IMR-90 (cell line): ENCODE results near the gene MRPS22. TPM values are rescaled to one million over a fixed set of nuclear protein-coding genes. Genes with fewer than 3 reads are reported as not detected.

Experiments used
- ATAC-seq: fragments of 200-7000 bp; cut with Tn5 transposase; 2 replicates; pipeline ENCODE4 v1.9.1; 2020; ENCODE audit warnings: low read depth, mild to moderate bottlenecking, moderate library complexity
- BruUV-seq: library from RNA; stranded (reverse); fragments of 400-500 nt; replicated peaks from 2 replicates; lab custom pipeline; 2021; lab: Mats Ljungman, UMichigan
- CTCF ChIA-PET: fragments of 300-600 bp; formaldehyde crosslinking; extraction: SDS; loops from one replicate; lab custom pipeline; 2021; ENCODE audit warnings: antibody characterized with exemption; lab: Yijun Ruan, JAX
- POLR2A ChIA-PET: fragments of 300-600 bp; sonication (Branson Sonifier 250); formaldehyde crosslinking; loops from one replicate; lab custom pipeline; 2022; ENCODE audit warnings: antibody characterized with exemption; ENCODE audit not compliant: unreplicated experiment; lab: Charles Lee
- DNase-seq: peaks from one replicate; pipeline ENCODE4 v3.0.0; 2013
- H2AFZ ChIP-seq: replicated peaks from 2 replicates; pipeline ENCODE3; 2013; ENCODE audit warnings: low read length, mild to moderate bottlenecking; ENCODE audit not compliant: poor library complexity
- H2AK5ac ChIP-seq: 2 replicates; pipeline ENCODE4 v1.6.1; 2013; ENCODE audit warnings: low read depth, low read length, inconsistent platforms
- H2AK9ac ChIP-seq: replicated peaks from 2 replicates; pipeline ENCODE3; 2013; ENCODE audit warnings: mild to moderate bottlenecking, low read depth, low read length, moderate library complexity; ENCODE audit not compliant: poor library complexity
- H2BK120ac ChIP-seq: 2 replicates; pipeline ENCODE4 v1.6.1; 2013; ENCODE audit warnings: low read depth, low read length, inconsistent platforms
- H2BK15ac ChIP-seq: 3 replicates; pipeline ENCODE4 v1.6.1; 2013; ENCODE audit warnings: low read depth, low read length, inconsistent platforms
- H2BK20ac ChIP-seq: 2 replicates; pipeline ENCODE4 v1.6.1; 2013; ENCODE audit warnings: low read depth, mild to moderate bottlenecking, inconsistent platforms, low read length, moderate library complexity
- H2BK5ac ChIP-seq: 2 replicates; pipeline ENCODE4 v1.6.1; 2013; ENCODE audit warnings: mild to moderate bottlenecking, low read depth, low read length, inconsistent platforms; ENCODE audit not compliant: poor library complexity, severe bottlenecking
- H3K14ac ChIP-seq: replicated peaks from 2 replicates; pipeline ENCODE4 v1.6.1; 2013; ENCODE audit warnings: low read depth, low read length, inconsistent platforms
- H3K18ac ChIP-seq: 2 replicates; pipeline ENCODE4 v1.6.1; 2013; ENCODE audit warnings: low read depth, low read length, control low read depth
- H3K23ac ChIP-seq: 2 replicates; pipeline ENCODE4 v1.6.1; 2013; ENCODE audit warnings: low read depth, low read length, inconsistent platforms
- H3K27ac ChIP-seq: 2 replicates; pipeline ENCODE4 v1.5.1; 2013; ENCODE audit warnings: mild to moderate bottlenecking, control low read depth, low read length; ENCODE audit not compliant: insufficient read depth
- H3K27me3 ChIP-seq: 2 replicates; pipeline ENCODE4 v1.6.1; 2013; ENCODE audit warnings: low read length; ENCODE audit not compliant: control insufficient read depth, insufficient read depth
- H3K36me3 ChIP-seq: 2 replicates; pipeline ENCODE4 v1.6.1; 2013; ENCODE audit warnings: low read length, mixed read lengths; ENCODE audit not compliant: control insufficient read depth, insufficient read depth
- H3K4ac ChIP-seq: 2 replicates; pipeline ENCODE4 v1.6.1; 2013; ENCODE audit warnings: low read depth, low read length, inconsistent platforms
- H3K4me1 ChIP-seq: 2 replicates; pipeline ENCODE4 v1.6.1; 2013; ENCODE audit warnings: low read length, mixed read lengths; ENCODE audit not compliant: control insufficient read depth, insufficient read depth
- H3K4me2 ChIP-seq: 2 replicates; pipeline ENCODE4 v1.6.1; 2013; ENCODE audit warnings: low read depth, mild to moderate bottlenecking, control low read depth, low read length, moderate library complexity
- H3K4me3 ChIP-seq: 2 replicates; pipeline ENCODE4 v1.5.1; 2013; ENCODE audit warnings: low read depth, mild to moderate bottlenecking, control low read depth, low read length, moderate library complexity; ENCODE audit not compliant: insufficient read depth
- H3K56ac ChIP-seq: 2 replicates; pipeline ENCODE4 v1.6.1; 2013; ENCODE audit warnings: low read length, inconsistent platforms; ENCODE audit not compliant: insufficient read depth; ENCODE audit errors: extremely low read depth
- H3K79me1 ChIP-seq, 2 experiments: 2 replicates each; pipeline ENCODE4 v1.6.1; 2013; ENCODE audit warnings: low read length in 2 of 2, inconsistent platforms in 1 of 2, low read depth in 1 of 2
- H3K9ac ChIP-seq: 2 replicates; pipeline ENCODE4 v1.6.1; 2013; ENCODE audit warnings: low read depth, low read length, control low read depth
- H3K9me1 ChIP-seq: 2 replicates; pipeline ENCODE4 v1.6.1; 2013; ENCODE audit warnings: low read length, inconsistent platforms; ENCODE audit not compliant: insufficient read depth
- H3K9me3 ChIP-seq: 2 replicates; pipeline ENCODE4 v1.6.1; 2013; ENCODE audit warnings: low read length; ENCODE audit not compliant: control insufficient read depth, insufficient read depth
- H4K20me1 ChIP-seq: 2 replicates; pipeline ENCODE4 v1.6.1; 2013; ENCODE audit warnings: low read length, inconsistent platforms; ENCODE audit not compliant: insufficient read depth
- H4K5ac ChIP-seq: 2 replicates; pipeline ENCODE4 v1.6.1; 2013; ENCODE audit warnings: mild to moderate bottlenecking, low read depth, low read length, control low read depth
- H4K8ac ChIP-seq, 2 experiments: 2 replicates each; pipeline ENCODE4 v1.6.1; 2013; ENCODE audit warnings: low read depth in 2 of 2, low read length in 2 of 2, control low read depth in 1 of 2, inconsistent platforms in 1 of 2
- H4K91ac ChIP-seq: 2 replicates; pipeline ENCODE4 v1.6.1; 2013; ENCODE audit warnings: low read depth, low read length, inconsistent platforms; ENCODE audit not compliant: insufficient read depth
- MAFK ChIP-seq: IDR thresholded peaks from 2 replicates; pipeline ENCODE4 v1.6.1; 2012; ENCODE audit warnings: low read depth, low read length, improper control_type of control experiment
- WGBS, 2 experiments: methylation state at CpG; one replicate each; pipeline versions ENCODE4 v1.1.5 to v1.1.7; 2013; ENCODE audit warnings: missing lambda C conversion rate in 2 of 2; ENCODE audit not compliant: insufficient read length in 1 of 2; ENCODE audit errors: extremely low coverage in 2 of 2; 5-methylcytosine and 5-hydroxymethylcytosine counted together
- dilution Hi-C: fragments of 300-500 bp; cut with HindIII; formaldehyde crosslinking; loops from one replicate; pipeline ENCODE4 v1.14.3; 2018; ENCODE audit warnings: low sequenced_read_pairs; ENCODE audit not compliant: unreplicated experiment
- in situ Hi-C: fragments of 300-500 bp; cut with MboI; formaldehyde crosslinking; loops from 3 replicates; pipeline ENCODE4 v1.14.3; 2019; ENCODE audit warnings: low sequenced_read_pairs, inconsistent platforms, mixed read lengths
- intact Hi-C: fragments of 100-400 bp; cut with micrococcal nuclease; formaldehyde crosslinking; loops from 2 replicates; pipeline ENCODE4 v1.10.0; 2022
- polyA plus RNA-seq, 3 experiments: library from polyadenylated mRNA; depleted of rRNA; stranded (reverse); fragments of >200 nt; gene quantifications; 2 replicates each; pipeline ENCODE4 v1.2.3, GENCODE V29; 2012; ENCODE audit warnings: low replicate concordance in 1 of 3
- total RNA-seq: library from RNA; depleted of rRNA; stranded (reverse); fragments of >200 nt; gene quantifications from 2 replicates; pipeline ENCODE4 v1.2.3, GENCODE V29; 2012

Gene MRPS22
- total and polyA plus RNA-seq, 2 of the 4 experiments (the other 2 are of a cell fraction) = 54.5 to 72.4 TPM

GRCh38 chr3:139313921-139314320 lies 29.9 kb upstream of the MRPS22 start:
- WGBS, 2 experiments = 100% methylated on average over 2 of the region's 5 CpGs; no CpG with 5 or more reads in 1 of the 2 experiments
- DNase-seq = no peak

More at GRCh38 chr3:139313921-139314320, 29.9 kb upstream of the MRPS22 start:
- Histone ChIP-seq H2AK5ac (peak overlapping the region; percentile 36; the same call in 1 of the 2 replicates), H4K20me1 (no peaks in the 10 kb centered on the region), H3K9ac (no peak overlapping the region), H3K36me3 (no peaks in the 10 kb centered on the region), H3K4ac (no peak overlapping the region; the same call in 1 of the 2 replicates), H2BK120ac (peak overlapping the region; percentile 64), H2AFZ (no peak overlapping the region), H3K4me2 (no peak overlapping the region), H3K4me1 (peaks cover 23% of the 10 kb centered on the region), H3K27ac (no peak overlapping the region), H2AK9ac (no peak overlapping the region), H3K79me1 (no peaks in the 10 kb centered on the region; a peak in 1 of 4 replicates), H4K8ac (no peak overlapping the region), H2BK5ac (no peak overlapping the region), H3K4me3 (no peak overlapping the region), H3K9me1 (peaks cover 34% of the 10 kb centered on the region), H2BK20ac (peak overlapping the region; percentile 65; the same call in 1 of the 2 replicates), H3K18ac (no peak overlapping the region), H4K5ac (no peak overlapping the region), H3K9me3 (no peaks in the 10 kb centered on the region), H2BK15ac (0 out of 3 replicates have a peak overlapping the region, but pooled peaks have one; percentile 64), H3K23ac (no peak overlapping the region), H3K56ac (no peak overlapping the region), H3K27me3 (no peaks in the 10 kb centered on the region; the same call in 1 of the 2 replicates), H3K14ac (no peak overlapping the region), H4K91ac (0 out of 2 replicates have a peak overlapping the region, but pooled peaks have one; percentile 98)
- POLR2A ChIA-PET = no interaction called here
- dilution Hi-C loops = no loop called here
- in situ Hi-C loops = loop anchor here (10.0 kb wide), 1 partner anchor 189 kb away; no protein-coding TSS in a partner anchor
- CTCF ChIA-PET = interaction anchor here (1.0 kb wide), 1 partner anchor 15 kb away, joined by 3 read pairs; no protein-coding TSS in a partner anchor
- ATAC-seq = no peak
- no peak for TF ChIP-seq MAFK
- intact Hi-C loops = no loop called here
- no TSS peak for BruUV-seq
